DND-41 (cell line): ENCODE data around the gene TEX22.

ENCODE experiments used
- ATAC-seq: fragments of 200-7000 bp; cut with Tn5 transposase; 3 replicates; pipeline ENCODE4 v1.9.1; 2021; ENCODE audit warnings: low read depth; ENCODE audit not compliant: insufficient read depth
- DNase-seq: peaks from one replicate; pipeline ENCODE4 v3.0.0-alpha.2; 2020
- H2AFZ ChIP-seq: 2 replicates; pipeline ENCODE4 v1.6.0; 2012; ENCODE audit warnings: low read depth, low read length
- H3K27ac ChIP-seq: 2 replicates; pipeline ENCODE4 v1.5.1; 2012; ENCODE audit warnings: low read length, inconsistent platforms
- H3K27me3 ChIP-seq: fragments of 200-600 bp; sonication (generic); 2 replicates; pipeline ENCODE4 v1.6.0; 2012; ENCODE audit warnings: low read length, mild to moderate bottlenecking, inconsistent platforms; ENCODE audit not compliant: insufficient read depth, poor library complexity
- H3K36me3 ChIP-seq: 2 replicates; pipeline ENCODE4 v1.5.1; 2012; ENCODE audit warnings: low read length, inconsistent platforms; ENCODE audit not compliant: insufficient read depth
- H3K4me1 ChIP-seq: 2 replicates; pipeline ENCODE4 v1.5.1; 2012; ENCODE audit warnings: mild to moderate bottlenecking, low read length; ENCODE audit not compliant: insufficient read depth
- H3K4me2 ChIP-seq: 2 replicates; pipeline ENCODE4 v1.6.0; 2012; ENCODE audit warnings: mild to moderate bottlenecking, moderate library complexity, low read length, inconsistent platforms; ENCODE audit not compliant: insufficient read depth
- H3K4me3 ChIP-seq, 2 experiments: fragments of 200-600 bp in 1 of 2; shearing (Covaris generic) in 1 of 2; 2 replicates each; pipeline ENCODE4 v1.5.1; 2012 to 2016; ENCODE audit warnings: inconsistent platforms in 2 of 2, low read length in 2 of 2, mild to moderate bottlenecking in 2 of 2, low read depth in 1 of 2, moderate library complexity in 1 of 2
- H3K79me2 ChIP-seq: 2 replicates; pipeline ENCODE4 v1.6.0; 2012; ENCODE audit warnings: low read length, inconsistent platforms; ENCODE audit not compliant: insufficient read depth
- H3K9ac ChIP-seq: 2 replicates; pipeline ENCODE4 v1.6.0; 2012; ENCODE audit warnings: low read depth, mild to moderate bottlenecking, inconsistent platforms, low read length, moderate library complexity
- H3K9me3 ChIP-seq: 2 replicates; pipeline ENCODE4 v1.5.1; 2012; ENCODE audit warnings: low read length, moderate library complexity, mild to moderate bottlenecking, inconsistent platforms; ENCODE audit not compliant: insufficient read depth, severe bottlenecking
- H4K20me1 ChIP-seq: 2 replicates; pipeline ENCODE4 v1.6.0; 2012; ENCODE audit warnings: low read length; ENCODE audit not compliant: insufficient read depth
- EZH2 ChIP-seq: IDR thresholded peaks from 3 replicates; pipeline ENCODE4 v1.6.1; 2012; ENCODE audit warnings: borderline replicate concordance, low read depth, mild to moderate bottlenecking, moderate library complexity, low read length, inconsistent platforms; ENCODE audit not compliant: severe bottlenecking
- TF ChIP-seq, protein P1 (sequence below): IDR thresholded peaks from 2 replicates; pipeline ENCODE4 v1.5.1; 2012; ENCODE audit warnings: borderline replicate concordance, low read length, moderate library complexity, mild to moderate bottlenecking; ENCODE audit not compliant: poor library complexity, severe bottlenecking; ENCODE audit errors: extremely low read depth

TEX22 gene

DNA sequence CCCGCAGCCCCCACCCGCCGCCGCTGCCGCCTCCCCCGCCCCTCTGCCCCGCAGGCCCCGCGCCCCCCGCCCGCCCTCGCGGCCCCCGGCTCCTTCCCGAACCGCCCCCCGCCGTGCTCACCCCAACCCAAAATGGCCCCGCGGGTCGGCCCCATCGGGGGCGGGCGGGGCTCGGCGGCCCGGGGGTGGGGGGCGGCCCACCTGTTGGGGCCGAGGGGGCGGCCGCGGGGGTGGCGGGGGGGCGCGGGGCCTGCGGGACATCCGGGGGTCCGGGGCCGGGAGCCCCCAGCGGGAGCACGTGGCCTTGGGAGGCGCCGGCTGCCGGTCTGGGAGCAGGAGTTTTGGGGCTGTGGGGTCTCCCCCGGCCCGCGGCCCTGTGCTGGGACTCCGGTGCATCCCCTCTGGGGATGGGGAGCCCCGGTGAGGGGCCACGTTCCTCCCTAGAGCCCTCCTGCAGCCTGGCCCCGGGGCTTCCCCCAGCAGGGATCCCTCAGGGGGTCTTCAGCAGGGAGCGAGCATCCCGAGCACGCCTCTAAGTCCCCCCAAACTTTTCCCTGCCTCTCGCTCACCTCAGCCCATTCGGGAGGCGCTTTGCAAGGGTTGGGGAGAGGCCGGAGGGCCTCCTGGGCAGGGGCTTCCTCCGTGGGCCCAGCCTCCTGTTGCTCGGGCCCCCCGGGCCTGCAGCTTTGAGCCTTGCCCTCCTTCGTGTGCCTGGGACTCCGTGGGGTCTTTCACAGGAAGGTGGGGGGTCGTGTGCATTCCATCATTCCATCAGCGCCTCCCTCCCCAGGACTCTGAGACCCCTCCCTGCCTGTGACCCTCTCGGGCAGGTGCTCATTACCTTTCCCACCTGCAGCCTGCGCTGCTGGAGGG is 22.0 kb downstream of the TEX22 start:
- H3K36me3 ChIP-seq = peaks cover 45% of the 10 kb centered on the region
- H2AFZ ChIP-seq = peak overlapping the region; percentile 51
- H3K27ac ChIP-seq = peak overlapping the region; percentile 85
- peaks cover 46% of the 10 kb centered on the region for H4K20me1 ChIP-seq
- TF ChIP-seq EZH2 = no peak
- TF ChIP-seq, protein P1, sequence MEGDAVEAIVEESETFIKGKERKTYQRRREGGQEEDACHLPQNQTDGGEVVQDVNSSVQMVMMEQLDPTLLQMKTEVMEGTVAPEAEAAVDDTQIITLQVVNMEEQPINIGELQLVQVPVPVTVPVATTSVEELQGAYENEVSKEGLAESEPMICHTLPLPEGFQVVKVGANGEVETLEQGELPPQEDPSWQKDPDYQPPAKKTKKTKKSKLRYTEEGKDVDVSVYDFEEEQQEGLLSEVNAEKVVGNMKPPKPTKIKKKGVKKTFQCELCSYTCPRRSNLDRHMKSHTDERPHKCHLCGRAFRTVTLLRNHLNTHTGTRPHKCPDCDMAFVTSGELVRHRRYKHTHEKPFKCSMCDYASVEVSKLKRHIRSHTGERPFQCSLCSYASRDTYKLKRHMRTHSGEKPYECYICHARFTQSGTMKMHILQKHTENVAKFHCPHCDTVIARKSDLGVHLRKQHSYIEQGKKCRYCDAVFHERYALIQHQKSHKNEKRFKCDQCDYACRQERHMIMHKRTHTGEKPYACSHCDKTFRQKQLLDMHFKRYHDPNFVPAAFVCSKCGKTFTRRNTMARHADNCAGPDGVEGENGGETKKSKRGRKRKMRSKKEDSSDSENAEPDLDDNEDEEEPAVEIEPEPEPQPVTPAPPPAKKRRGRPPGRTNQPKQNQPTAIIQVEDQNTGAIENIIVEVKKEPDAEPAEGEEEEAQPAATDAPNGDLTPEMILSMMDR = no peak
- H3K9me3 ChIP-seq = no peaks in the 10 kb centered on the region
- peaks cover 49% of the 10 kb centered on the region for H3K4me1 ChIP-seq
- H3K4me2 ChIP-seq = peak overlapping the region; percentile 96
- H3K9ac ChIP-seq = peak overlapping the region; percentile 98
- H3K79me2 ChIP-seq = peaks cover 66% of the 10 kb centered on the region
- DNase-seq (peak; percentile 42), ATAC-seq (peak; percentile 13; the same call in 2 of the 3 replicates)
- no peaks in the 10 kb centered on the region for H3K27me3 ChIP-seq
- peak overlapping the region; percentile 99 to 100 for H3K4me3 ChIP-seq

DNA sequence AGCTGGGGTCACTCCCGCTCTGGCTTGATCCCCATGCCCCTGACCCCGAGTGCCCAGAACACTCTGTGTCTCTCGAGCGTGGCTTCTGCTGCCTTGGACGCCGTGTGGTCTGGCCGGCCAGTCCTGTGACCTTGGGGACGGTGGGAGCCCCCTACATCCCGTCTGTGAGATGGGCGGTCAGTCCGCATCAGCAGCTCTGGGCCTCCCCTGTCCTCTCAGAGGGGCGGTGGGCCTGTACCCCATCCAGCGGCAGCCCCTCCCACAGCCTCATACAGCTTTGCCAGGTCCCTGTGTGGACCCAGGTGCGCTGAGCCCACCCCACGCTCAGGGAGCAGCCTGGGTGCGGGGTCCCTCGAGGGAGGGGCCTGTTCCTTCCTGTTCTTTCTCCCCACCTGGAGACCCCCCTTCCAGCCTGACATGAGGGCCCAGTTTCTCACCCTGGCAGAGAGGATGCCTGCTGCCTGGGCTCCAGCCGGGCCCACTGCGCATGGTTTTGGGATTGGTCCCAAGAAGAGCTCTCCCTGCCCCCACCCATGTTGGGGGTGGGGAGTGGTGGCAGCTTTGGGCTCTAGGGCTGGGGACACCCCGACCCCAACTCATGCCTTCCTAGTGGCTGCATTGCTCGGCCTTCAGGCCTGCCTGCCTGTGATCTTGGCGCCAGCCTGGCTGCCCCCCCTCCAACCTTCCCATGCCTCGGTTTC is 22.8 kb downstream of the TEX22 start:
- peak overlapping the region; percentile 96 for H3K4me2 ChIP-seq
- no peak for ATAC-seq
- no peaks in the 10 kb centered on the region for H3K27me3 ChIP-seq
- peaks cover 74% of the 10 kb centered on the region for H3K79me2 ChIP-seq
- H3K9ac ChIP-seq = peak overlapping the region; percentile 98
- peak overlapping the region; percentile 85 for H3K27ac ChIP-seq
- no peaks in the 10 kb centered on the region for H3K9me3 ChIP-seq
- no peak for DNase-seq
- H4K20me1 ChIP-seq = peaks cover 54% of the 10 kb centered on the region
- H3K36me3 ChIP-seq = peaks cover 52% of the 10 kb centered on the region
- no peak overlapping the region for H2AFZ ChIP-seq
- TF ChIP-seq, protein P1 = no peak
- TF ChIP-seq EZH2 = no peak
- H3K4me1 ChIP-seq = peaks cover 43% of the 10 kb centered on the region
- peak overlapping the region; percentile 99 to 100; a peak in 3 of 4 replicates for H3K4me3 ChIP-seq

DNA sequence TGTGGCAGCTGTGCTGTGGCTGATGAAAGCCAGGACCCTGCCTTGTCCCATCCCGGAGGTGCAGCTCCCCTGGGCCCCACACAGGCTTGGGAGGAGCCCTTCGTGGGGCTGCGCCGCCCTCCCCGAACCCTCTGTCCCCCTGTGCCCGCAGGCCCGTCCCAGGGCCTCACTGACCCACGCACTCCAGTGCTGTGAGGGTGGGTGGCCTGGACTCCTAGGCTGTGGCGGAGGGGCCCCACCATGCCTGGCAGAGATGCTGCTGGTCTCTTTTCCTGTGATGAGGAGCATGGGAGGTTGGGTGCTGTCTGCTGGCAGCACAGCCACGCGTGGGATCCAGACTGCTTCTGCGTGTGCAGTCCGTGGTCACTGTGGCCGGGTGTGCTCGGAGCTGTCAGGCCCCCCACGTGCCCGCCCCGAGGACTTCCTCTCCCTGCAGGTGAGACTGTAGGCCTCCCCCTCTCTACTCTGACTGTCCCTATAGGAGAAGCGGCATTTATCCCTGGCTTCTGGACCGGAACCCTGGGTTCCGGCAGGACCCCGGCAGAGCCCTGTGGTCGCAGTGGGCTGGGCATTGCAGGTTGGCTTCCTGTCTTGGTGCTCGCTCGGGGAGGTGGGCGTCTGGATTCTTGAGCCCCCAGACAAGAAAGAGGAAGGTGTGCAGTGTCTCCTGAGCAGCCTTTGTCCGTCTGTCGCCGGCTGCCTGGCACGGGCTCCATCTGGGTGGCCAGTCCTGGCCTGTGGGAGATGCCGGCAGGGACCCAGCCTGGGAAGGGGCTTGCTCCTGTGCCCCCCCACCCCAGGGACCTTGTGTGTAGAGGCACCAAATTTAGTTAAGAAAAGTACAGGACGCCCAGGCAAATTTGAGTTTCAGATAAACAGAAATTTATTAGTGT is 23.6 kb downstream of the TEX22 start:
- DNase-seq (no peak), ATAC-seq (no peak)
- no peak overlapping the region for H2AFZ ChIP-seq
- peak overlapping the region; percentile 98 for H3K9ac ChIP-seq
- TF ChIP-seq, protein P1 = no peak
- no peak for TF ChIP-seq EZH2
- H3K4me1 ChIP-seq = peaks cover 43% of the 10 kb centered on the region
- H3K27me3 ChIP-seq = no peaks in the 10 kb centered on the region
- peaks cover 82% of the 10 kb centered on the region for H3K79me2 ChIP-seq
- H3K4me3 ChIP-seq = peak overlapping the region in 1 of 2 experiments; percentile 99; a peak in 3 of 4 replicates
- H3K9me3 ChIP-seq = no peaks in the 10 kb centered on the region
- peaks cover 61% of the 10 kb centered on the region for H3K36me3 ChIP-seq
- H3K4me2 ChIP-seq = peak overlapping the region; percentile 96
- peak overlapping the region; percentile 85 for H3K27ac ChIP-seq
- peaks cover 62% of the 10 kb centered on the region for H4K20me1 ChIP-seq
